ENCODE measurements around the gene CHADL. TPM values are rescaled to one million over a fixed set of nuclear protein-coding genes. Genes with fewer than 3 reads are reported as not detected.
"Not testable (repeated sequence)": the region's sequence is repeated elsewhere in the genome, so short reads cannot be mapped to it uniquely, and the experiment has no call there.

CHADL gene
- total RNA-seq, 3 donors from 2014 or later, result 1.1 to 8.8 (median 1.9) TPM

- intact Hi-C loops (cut with DNase I, micrococcal nuclease), result no loop called here
- no peaks in the 10 kb centered on the region for H3K9me3 ChIP-seq
- ATAC-seq (peak; percentile 92), DNase-seq (peak in 1 of 3 donors; percentile 34)
- no peak overlapping the region for H3K4me3 ChIP-seq
- no peaks in the 10 kb centered on the region for H3K4me1 ChIP-seq (ENCODE audit: low read depth)
- H3K36me3 ChIP-seq (ENCODE audit: low read depth), result peaks cover 5% of the 10 kb centered on the region
- no peak for TF ChIP-seq CTCF (IDR thresholded peaks at IDR 0.05)
These were observed 59.1 kb downstream of the CHADL start for GRCh38 chr22:41181349-41182241.

- Histone ChIP-seq H3K9me3 (no peaks in the 10 kb centered on the region), H3K36me3 (ENCODE audit: low read depth) (peaks cover 10% of the 10 kb centered on the region), H3K4me1 (ENCODE audit: low read depth) (no peaks in the 10 kb centered on the region), H3K4me3 (no peak overlapping the region)
- DNase-seq, result no peak
- intact Hi-C loops (cut with DNase I, micrococcal nuclease), result no loop called here
- ATAC-seq, result no peak
- no peak for TF ChIP-seq CTCF (IDR thresholded peaks at IDR 0.05)
These were observed 59.8 kb downstream of the CHADL start for GRCh38 chr22:41180926-41181325.

- intact Hi-C loops (cut with DNase I, micrococcal nuclease); H3K4me3 ChIP-seq; H3K9me3 ChIP-seq; DNase-seq; ATAC-seq; H3K4me1 ChIP-seq (ENCODE audit: low read depth): not testable (repeated sequence)
- peaks cover 10% of the 10 kb centered on the region for H3K36me3 ChIP-seq (ENCODE audit: low read depth)
These were observed 60.4 kb downstream of the CHADL start for GRCh38 chr22:41180362-41180761.

Small RNA genes lying within 50 kb of the gene (microRNA-seq; reads per million reads assigned to microRNA genes)
- not detected for gene MIR6889

Other genes starting within 250 kb of the CHADL start
- 10 to 100 TPM; 61.7 to 92.1 (median 88.1) TPM for gene EP300, start 148.3 kb downstream of the CHADL start, total RNA-seq
- 10 to 100 TPM; 17.7 to 25.0 (median 18.9) TPM for gene L3MBTL2, start 35.6 kb downstream of the CHADL start, total RNA-seq
- 10 to 100 TPM; 26.9 to 48.9 (median 35.3) TPM for gene RANGAP1, start 45.3 kb upstream of the CHADL start, total RNA-seq
- 10 to 100 TPM; 37.8 to 57.5 (median 39.3) TPM for gene ZC3H7B, start 60.6 kb upstream of the CHADL start, total RNA-seq
- 10 to 100 TPM; 17.6 to 29.3 (median 28.6) TPM for gene TEF, start 141.0 kb upstream of the CHADL start, total RNA-seq
- gene TOB2, start 205.9 kb upstream of the CHADL start, total RNA-seq, result 10 to 100 TPM; 47.3 to 71.8 (median 53.9) TPM
- 10 to 100 TPM; 27.0 to 31.7 (median 29.7) TPM for gene PHF5A, start 227.8 kb upstream of the CHADL start, total RNA-seq
- 100 to 1,000 TPM; 187 to 295 (median 241) TPM for gene ACO2, start 228.2 kb upstream of the CHADL start, total RNA-seq

All from mucosa of descending colon (tissue), 3 donors.